Inflammatory macrophage treated with lipopolysaccharide for 1 hour (primary cell): ENCODE results near the gene CCDC102B.
"Not testable (repeated sequence)": the region's sequence is repeated elsewhere in the genome, so short reads cannot be mapped to it uniquely, and the experiment has no call there.

Source experiments
- DNase-seq, 2 donors: peaks; one replicate each; pipeline ENCODE4 v3.0.0-alpha.2; 2020 to 2022

Gene CCDC102B

GRCh38 chr18:68915061-68915460, 117.2 kb downstream of the CCDC102B start:
- DNase-seq: no peak

- DNase-seq: no peak
Observed at GRCh38 chr18:68916734-68917133, 118.9 kb downstream of the CCDC102B start.

GRCh38 chr18:68918216-68918615, 120.3 kb downstream of the CCDC102B start:
- no peak for DNase-seq

GRCh38 chr18:68919900-68920299, 122.0 kb downstream of the CCDC102B start:
- no peak for DNase-seq

- no peak for DNase-seq
Observed at GRCh38 chr18:68922392-68922791, 124.5 kb downstream of the CCDC102B start.

- DNase-seq: no peak
Observed at GRCh38 chr18:68925268-68925667, 127.4 kb downstream of the CCDC102B start.

- no peak for DNase-seq
Observed at GRCh38 chr18:68928762-68929675, 131.1 kb downstream of the CCDC102B start.

- no peak for DNase-seq
Observed at GRCh38 chr18:68935686-68936085, 137.8 kb downstream of the CCDC102B start.

- DNase-seq: no peak
Observed at GRCh38 chr18:68937029-68937599, 139.2 kb downstream of the CCDC102B start.

- DNase-seq: no peak
Observed at GRCh38 chr18:68940039-68940438, 142.2 kb downstream of the CCDC102B start.

GRCh38 chr18:68940754-68941153, 142.9 kb downstream of the CCDC102B start:
- DNase-seq: no peak

- DNase-seq: no peak
Observed at GRCh38 chr18:68942230-68942629, 144.3 kb downstream of the CCDC102B start.

- not testable (repeated sequence) for DNase-seq
Observed at GRCh38 chr18:68943861-68944260, 146.0 kb downstream of the CCDC102B start.

- no peak for DNase-seq
Observed at GRCh38 chr18:68944330-68944729, 146.4 kb downstream of the CCDC102B start.

GRCh38 chr18:68944826-68945225, 146.9 kb downstream of the CCDC102B start:
- no peak for DNase-seq

GRCh38 chr18:68948622-68949021, 150.7 kb downstream of the CCDC102B start:
- DNase-seq: no peak

- no peak for DNase-seq
Observed at GRCh38 chr18:68954738-68955137, 156.9 kb downstream of the CCDC102B start.

GRCh38 chr18:68956650-68957049, 158.8 kb downstream of the CCDC102B start:
- DNase-seq: no peak

- no peak for DNase-seq
Observed at GRCh38 chr18:68960355-68960754, 162.5 kb downstream of the CCDC102B start.

- DNase-seq: no peak
Observed at GRCh38 chr18:68962623-68963022, 164.7 kb downstream of the CCDC102B start.

- no peak for DNase-seq
Observed at GRCh38 chr18:68965817-68966216, 167.9 kb downstream of the CCDC102B start.

- no peak for DNase-seq
Observed at GRCh38 chr18:68969027-68969426, 171.1 kb downstream of the CCDC102B start.

- no peak for DNase-seq
Observed at GRCh38 chr18:68972176-68972575, 174.3 kb downstream of the CCDC102B start.

- DNase-seq: no peak
Observed at GRCh38 chr18:68979737-68980136, 181.9 kb downstream of the CCDC102B start.
